NCI-H2029 treated with DMSO at 0.1 percent for 48 hours (cell line): ENCODE measurements around the gene LDLRAD4.
"Not testable (repeated sequence)": the region's sequence is repeated elsewhere in the genome, so short reads cannot be mapped to it uniquely, and the experiment has no call there.

Experiments used
- DNase-seq: peaks from one replicate; lab custom pipeline; 2025; lab: John Stamatoyannopoulos, UW

Gene LDLRAD4

DNA sequence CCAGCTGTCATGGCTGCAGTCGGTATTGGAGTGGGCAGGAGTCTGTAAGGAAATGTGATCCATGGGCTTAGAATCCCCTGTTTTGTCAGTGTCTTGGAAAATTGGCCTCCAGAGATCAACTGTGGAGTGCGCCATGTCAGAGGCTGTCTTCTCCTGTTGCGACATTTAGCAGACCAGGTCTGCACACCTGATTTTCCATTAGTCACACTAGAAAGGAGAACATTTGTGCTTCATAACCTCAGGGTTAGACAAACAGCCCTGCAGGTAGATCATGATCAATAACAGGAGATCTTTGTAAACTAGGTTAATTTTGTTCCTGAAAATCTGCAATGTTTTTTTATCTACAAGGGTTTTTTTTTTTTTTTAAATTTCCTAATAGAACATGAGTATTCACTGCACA, 28.0 kb downstream of the LDLRAD4 start:
- DNase-seq, result no peak

DNA sequence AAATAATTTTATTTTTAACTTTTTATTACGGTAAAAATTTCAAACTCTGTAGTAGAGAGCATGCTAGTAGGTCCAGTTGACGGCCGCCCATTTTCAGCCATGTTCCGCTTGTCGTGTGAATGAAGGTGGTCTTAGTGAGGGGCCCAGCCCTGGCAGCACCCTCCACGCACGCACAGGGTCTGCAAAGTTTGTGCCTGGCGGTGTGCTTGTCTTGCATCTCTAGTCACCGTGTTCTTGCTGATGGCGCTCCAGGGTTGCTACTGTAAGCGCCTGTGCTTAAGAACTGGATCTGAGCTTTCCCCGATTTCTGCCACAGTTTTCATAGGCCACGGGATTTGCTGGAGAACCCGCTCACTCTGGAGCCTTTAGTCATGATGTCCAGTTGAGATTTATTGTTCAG, 28.9 kb downstream of the LDLRAD4 start:
- DNase-seq, result no peak

DNA sequence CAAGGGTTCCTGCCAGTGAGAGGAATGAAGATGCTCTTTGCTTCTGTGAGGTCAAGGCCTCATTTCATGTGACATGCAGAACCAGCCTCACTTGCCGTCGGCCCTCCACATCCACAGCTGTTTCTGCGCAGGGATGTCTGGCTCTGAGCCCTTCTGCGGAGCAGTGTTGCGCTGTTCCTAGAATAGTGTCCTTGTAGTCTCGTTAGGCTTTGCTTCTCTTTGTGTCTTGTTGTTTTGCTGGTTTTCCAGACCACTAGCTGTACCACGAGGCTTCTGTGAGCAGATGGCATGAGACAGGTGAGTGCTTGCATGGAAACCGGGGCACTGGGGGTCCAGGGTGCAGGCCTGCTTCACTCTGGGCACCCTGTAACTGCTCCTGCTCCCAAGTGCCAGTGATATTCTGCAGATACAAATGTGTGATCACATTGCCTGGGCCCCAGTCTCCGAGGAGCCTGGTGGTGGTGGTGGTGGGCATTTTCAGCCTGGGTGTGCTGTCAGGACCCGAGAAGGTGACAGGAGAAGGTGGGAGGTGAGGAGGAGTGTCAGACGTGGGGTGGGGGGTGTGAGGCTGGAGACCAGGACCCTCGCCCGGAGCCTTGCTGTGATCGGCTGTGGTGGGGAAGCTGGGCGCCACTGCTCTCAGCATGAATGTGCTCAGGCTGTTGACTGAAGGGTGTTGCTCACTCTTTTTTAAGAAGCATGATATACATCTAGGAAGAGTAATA, 34.3 kb downstream of the LDLRAD4 start:
- DNase-seq, result no peak

DNA sequence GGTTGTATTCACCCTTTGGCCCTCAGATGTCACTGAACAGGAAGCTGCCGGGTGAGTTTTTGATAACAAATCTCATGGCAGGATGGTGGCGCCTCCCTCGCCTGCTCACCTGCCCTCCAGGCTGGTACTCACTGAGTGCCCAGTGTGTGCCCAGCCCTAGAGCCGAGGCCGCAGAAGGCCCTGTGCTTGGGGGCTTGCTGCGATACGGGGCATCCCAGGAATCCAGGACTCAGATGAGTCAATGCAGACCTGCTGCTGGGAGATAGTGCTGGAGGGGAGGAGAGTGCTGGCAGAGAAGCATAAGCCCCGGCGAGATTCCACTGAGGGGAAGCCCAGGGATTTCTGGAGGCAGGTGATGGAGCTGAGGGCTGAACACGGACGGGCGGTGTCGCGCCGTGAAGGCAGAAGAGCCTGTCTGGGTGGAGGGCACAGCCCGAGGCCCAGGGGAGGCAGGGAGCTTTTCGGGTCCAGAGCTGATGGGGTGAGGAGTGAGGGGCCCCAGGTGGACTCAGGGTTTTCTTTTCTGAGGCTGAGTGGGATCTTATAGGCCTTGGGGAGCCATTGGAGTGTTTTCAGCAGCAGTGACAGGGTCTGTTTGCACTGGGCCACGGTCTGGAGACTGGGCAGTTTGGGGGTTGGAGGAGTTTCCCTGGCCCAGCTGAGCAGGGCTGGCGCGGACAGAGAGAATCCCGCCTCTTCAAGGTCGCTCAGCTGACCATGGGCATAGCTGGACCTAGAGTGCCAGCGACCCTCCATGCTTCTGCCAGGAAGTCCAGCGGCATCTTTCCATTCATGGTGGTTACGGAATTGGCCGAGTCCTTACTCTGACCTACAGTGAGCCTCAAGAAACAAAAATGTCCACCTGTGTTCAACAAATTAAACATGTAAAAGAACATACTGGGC, 35.5 kb downstream of the LDLRAD4 start:
- no peak for DNase-seq

DNA sequence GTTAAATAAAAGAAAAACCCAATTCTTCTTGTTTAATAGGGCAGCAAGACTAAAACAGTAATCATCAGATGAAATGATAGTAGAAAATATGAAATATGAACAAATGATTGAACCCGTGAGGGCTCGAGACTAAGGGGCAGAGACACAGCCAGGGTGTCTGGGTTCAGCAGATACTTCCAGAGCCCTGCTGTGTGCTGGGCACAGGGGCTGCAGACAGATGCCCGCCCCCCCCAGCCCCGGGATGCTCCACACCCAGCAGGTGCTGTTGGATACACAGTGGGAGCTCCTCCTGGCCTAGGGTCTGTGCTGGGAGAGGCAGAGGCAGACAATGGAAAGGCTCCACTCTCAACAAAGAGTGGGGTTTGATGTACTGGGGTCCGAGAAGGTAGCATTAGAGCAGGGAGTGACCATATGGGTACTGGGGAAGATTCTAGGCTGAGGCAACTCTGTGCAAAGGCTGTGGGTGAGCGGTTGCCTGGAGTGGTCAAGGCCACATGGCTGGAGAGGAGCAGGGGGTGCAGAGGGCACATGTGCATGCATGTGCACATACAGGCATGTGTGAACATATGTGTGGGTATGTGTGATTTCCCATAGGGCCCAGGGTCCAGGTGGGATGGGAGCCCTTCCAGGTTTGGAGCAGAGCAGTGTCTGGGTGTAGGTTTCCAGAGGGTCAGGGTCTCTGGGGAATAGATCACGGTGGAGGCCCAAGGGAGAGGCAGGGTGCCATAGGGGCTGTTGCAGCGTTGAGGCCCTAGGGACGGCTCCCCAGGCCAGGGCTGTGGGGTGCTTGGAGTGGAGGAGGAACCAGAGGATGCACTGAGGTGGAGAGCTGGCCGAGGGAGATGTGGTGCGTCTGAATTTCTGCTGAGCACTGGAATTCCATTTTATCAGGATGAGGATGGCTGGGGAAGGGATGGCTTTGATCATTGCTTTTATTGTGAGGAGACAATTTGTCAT, 36.7 kb downstream of the LDLRAD4 start:
- DNase-seq, result no peak

DNA sequence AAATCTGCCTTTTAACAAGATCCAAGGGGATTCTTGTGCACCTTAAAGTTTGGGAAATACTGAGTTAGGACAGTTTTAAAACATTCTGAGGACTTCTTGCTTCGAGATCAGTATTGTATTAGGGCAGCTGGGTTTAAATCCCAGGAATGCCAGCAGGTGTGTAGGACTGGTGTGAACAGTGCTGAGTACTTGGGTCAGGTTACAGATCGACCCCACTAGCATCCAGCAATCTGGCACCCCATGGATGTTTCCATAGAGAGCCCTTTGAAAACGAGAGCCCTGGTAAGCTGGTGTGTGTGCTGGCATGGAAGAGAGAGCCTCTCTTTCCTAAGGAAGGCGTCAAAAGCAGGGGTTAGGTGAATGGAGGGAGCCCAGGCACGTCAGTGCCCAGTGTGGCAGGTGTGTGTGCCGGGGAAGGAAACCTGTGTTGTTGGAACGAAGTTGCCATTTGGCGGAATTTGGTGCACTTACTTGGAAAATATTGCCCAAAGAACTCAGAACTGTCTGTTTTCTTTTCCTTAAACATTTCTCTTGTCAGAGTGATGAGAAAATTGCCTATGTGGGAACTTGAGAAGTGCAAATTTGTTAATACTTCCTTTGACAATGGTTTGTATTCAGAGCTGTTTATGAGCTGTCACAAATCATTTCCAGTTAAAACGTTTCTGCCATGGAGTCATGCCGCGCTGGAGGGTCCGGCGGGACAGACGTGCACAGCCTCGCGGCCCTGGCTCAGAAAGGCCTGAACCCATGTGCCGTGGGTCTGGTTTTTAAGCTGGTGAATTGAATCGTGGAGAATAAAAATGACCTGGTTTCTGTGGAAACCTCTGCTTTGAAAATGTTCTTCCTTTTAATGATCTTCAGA, 38.1 kb downstream of the LDLRAD4 start:
- DNase-seq, result no peak

DNA sequence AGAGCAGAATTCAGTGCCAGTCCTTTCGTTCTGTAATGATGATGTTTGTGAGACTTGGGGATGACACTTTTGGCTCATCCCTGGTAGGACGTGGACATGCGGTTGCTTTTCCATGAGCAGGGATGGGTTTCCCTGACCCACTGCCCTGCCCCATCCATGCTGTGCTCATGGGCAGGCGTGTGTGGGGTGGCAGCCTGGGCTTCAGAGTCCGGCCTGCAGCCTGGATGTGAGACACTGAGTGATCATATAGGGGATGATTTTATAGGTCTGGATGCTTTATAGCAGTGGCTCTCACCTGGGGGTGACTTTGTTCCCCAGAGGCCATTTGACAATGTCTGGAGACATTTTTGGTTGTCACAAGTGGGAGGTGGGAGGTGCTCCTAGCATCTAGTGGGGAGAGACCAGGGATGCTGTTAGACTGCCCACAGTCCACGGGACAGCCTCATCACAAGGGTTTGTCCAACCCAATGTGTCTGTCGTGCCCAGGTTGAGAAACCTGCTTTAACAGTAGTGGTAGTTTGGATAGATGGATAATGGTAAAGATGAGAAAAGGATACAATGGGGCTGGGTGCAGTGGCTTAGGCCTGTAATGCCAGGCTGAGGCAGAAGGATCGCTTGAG, 38.9 kb downstream of the LDLRAD4 start:
- DNase-seq, result no peak

DNA sequence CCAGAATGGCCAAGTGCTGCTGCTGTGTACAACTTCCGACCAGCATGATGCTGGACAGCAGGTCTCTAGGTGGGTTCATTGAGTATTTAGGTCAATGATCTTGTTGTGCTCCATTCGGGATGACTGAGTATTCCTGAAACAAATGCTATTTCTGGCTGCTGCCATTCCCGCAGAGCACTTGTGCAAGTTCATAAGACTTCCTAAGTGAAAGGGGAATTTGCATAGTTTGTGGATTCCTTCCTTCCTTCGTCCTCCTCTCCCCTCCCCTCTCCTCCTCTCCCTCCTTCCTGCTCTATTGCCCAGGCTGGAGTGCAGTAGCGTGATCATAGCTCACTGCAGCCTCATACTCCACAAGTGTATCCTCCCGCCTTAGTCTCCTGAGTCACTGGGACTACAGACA, 40.4 kb downstream of the LDLRAD4 start:
- DNase-seq, result no peak

DNA sequence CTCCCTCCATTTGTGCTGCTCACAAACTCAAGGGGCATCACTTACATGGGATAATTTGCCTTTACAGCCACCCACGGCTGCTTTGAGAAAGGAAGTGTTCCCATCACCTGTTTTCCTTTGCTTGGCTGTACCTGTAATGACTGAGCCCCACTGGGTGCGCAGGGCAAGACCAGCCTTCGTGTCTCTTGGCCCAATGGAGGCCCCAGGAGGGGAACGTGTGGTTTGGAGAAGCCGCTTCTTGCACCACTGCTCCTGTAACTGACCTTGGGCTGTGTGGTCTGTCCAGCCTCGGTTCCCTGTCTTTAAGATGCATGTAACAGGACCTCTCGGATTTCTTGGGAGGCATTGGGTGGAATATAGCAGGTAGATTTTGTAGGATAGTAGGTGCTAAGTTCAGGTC, 41.1 kb downstream of the LDLRAD4 start:
- no peak for DNase-seq

DNA sequence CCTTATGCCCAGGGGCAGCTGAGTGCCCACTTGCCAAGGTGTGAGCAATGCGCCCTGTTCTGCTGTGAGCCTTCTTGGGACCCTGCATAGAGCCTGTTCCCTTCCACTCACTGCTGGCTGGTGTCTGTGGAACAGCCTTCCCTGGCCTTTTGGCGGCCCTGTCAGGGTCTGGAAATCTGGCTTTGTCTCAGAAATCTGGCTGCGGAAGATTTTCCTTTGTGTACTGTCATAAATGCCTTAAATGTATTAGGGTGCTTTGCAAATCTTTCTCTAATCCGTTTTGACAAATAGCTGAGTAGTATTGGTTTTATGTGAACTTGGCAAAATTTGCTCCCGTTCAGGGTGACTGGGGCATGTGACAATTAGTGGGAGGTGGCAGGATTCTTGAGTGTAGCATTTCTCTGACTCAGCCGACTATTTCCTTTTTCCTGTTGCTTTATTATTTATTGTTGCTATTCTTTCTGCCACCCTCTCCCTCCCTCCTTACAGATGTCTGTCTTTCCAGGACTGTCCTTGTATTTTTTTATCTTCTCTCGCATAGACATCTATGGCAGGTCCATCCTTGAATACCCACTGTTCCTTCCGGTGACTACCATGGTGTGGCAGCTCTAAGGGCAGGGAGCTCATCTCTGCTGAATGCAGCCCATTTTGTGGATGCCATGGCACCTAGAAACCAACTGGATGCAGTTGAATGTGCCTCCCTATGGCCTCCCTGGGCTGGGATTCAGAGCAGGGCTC, 41.8 kb downstream of the LDLRAD4 start:
- no peak for DNase-seq

DNA sequence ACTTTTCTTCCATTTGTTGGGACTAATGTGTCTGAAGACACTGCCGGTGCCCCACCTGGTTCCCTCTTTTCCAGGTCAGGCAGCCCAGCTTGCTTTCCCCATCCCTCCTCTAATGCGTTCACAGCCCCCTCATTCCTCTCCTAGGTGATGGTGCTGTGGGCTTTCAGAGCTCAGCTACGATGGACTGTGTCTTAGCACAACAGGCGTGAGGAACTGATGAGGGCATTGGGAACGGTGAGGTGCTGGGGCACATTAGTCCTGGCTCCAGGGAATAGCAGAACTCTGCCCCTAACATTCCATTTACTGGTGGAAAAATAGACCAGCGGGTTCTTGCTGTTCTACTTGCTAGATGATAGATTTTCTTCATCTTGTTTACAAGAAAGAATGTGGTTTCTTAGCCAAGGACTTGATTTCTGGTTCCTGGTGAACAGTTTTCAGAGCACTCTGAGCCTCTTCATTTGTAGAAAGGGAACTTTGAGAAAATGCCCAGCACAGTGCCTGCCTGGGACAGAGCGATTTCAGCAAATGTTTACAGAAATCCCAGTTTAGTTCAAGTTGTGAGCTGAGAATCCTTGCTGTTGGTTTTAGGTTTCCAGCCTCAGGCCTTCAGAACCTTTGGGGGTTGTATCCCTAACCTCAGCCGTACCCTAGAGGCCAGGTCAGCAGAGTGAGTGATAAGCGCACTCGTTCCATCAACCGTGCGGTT, 42.5 kb downstream of the LDLRAD4 start:
- no peak for DNase-seq

DNA sequence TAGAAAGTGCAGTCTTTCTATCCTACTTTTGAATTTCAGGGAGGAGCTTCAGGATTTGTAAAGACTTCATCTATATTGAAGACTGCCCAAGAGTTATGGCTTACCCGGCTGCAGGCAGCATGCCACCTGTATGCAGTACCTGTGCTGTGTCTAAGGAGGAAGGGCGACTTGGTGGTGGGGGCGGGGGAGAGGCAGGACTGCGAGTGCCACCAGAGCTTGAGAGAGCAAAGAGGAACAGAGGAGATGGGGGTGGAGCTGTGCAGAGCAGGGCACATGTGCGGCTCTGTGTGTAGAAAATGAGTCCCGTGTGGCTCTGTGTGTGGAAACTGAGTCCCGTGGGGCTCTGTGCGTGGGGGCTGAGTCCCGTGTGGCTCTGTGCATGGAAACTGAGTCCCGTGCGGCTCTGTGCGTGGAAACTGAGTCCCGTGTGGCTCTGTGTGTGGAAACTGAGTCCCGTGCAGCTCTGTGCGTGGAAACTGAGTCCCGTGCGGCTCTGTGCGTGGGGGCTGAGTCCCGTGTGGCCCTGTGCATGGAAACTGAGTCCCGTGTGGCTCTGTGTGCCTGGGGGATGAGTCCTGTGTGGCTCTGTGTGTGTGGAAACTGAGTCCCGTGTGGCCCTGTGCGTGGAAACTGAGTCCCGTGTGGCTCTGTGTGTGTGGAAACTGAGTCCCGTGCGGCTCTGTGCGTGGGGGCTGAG, 43.2 kb downstream of the LDLRAD4 start:
- no peak for DNase-seq

DNA sequence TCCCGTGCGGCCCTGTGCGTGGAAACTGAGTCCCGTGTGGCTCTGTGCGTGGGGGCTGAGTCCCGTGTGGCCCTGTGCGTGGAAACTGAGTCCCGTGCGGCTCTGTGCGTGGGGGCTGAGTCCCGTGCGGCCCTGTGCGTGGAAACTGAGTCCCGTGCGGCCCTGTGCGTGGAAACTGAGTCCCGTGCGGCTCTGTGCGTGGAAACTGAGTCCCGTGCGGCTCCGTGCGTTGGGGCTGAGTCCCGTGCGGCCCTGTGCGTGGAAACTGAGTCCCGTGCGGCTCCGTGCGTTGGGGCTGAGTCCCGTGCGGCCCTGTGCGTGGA, 43.8 kb downstream of the LDLRAD4 start:
- not testable (repeated sequence) for DNase-seq

DNA sequence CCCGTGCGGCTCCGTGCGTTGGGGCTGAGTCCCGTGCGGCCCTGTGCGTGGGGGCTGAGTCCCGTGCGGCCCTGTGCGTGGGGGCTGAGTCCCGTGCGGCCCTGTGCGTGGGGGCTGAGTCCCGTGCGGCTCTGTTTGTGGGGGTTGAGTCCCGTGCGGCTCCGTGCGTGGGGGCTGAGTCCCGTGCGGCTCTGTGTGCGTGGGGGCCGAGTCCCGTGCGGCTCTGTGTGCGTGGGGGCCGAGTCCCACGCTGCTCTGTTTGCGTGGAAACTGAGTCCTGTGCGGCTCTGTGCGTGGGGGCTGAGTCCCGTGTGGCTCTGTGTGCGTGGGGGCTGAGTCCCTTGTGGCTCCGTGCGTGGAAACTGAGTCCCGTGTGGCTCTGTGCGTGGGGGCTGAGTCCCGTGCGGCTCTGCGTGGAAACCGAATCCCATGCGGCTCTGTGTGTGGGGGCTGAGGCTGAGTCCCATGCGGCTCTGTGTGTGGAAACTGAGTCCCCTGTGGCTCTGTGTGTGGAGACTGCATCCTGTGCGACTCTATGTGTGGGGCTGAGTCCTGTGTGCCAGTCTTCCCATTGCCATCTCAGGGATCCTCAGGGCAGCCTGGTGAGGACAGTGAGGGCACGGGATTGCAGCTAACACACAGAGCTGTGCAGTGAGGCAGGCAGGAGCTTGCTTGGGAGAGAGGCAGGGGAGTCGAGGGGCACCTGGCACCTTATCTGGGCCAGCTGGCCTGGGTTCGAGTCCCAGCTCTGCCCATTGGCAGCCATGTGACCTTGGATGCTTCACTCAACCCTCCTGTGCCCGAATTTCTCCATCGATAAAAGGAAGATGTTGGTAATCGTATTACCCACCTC, 44.5 kb downstream of the LDLRAD4 start:
- DNase-seq, result no peak

DNA sequence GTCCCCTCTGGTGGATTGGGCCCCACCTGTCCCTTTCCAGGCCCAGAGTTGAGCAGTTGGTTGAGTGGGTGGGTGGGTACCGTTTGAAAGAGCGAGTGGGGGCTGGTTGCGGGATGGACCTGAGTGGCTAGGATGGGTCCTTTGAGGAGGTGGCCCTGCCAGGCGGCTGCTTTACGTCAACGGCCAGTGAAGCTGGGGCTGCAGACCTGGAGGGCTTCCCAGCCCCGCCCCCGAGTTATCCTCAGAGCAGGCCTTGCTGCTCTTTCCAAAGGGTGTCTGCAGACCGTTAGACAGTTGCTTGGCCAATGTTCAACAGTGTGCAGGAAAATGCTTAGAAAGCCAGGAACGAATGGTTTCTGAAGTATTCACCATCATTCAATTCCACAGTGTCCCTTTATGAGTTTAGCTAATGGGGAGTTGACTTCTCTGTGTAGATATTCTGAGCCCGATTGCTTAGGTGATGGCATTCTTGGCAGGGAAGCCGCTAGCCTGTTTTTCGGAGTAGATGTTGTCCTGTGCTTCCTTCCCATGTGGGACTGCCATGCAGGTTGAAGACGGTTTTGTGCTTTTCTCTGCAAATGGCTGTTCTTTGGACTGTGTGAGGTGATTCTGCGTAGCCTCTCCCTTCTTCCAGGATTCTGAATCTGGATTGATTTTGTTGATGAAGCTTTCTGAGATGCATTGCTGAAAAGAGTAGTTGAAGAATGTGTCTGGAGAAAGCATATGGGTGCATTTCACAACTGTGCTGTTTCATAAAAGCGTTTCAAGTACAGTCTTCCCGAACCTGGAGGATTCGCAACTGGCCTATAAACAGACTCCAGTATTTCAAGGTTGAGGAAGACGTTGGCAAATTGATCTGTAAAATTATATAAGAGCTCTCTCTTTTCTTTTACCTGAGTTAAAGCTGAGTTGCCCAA, 45.8 kb downstream of the LDLRAD4 start:
- DNase-seq, result no peak

DNA sequence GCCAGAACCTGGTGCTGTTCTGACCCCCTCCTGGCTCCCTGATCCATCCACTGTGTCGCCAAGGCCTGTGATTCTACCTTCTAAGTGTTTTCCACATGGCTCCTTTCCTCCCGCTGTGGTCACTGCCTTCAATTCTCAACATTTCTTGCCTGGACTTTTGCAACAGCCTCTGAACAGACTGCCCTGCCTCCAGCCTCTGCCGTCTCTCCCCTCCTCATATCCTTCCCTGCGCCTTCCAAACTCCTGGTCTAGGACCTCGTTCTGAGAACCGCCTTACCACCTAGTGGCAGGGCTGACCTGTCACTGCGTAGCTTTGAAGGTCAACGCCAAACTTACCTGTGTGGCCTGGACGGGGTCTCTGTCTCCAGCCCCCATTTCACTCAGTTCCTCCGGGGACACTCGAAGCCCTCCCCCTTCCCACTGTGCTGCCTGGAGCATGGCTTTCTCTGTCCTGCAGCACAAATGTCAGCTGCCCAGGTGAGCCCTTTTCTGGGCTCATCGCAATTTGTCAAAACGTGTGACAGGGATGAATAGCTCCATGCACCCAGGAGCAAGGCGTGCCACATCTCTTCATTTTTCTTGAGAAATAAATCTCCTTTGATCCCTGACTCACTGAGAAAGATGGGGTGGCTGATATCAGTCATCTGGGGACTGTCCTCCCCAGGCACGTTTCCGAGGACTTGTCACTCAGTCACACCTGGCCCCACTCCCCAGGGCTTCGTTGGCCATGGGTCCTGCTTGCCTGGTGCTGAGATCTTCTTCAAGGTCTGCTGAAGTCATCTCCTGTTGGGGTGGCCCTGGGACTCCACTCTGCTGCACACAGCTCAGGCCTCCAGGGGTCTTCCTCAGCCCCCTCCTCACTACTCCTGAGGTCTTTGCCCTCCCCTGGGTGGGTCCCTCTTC, 46.7 kb downstream of the LDLRAD4 start:
- DNase-seq, result no peak
